OCI-LY1 (cell line): ENCODE measurements around the gene GTF2E1.

ENCODE experiments used
- EZH2 ChIP-seq: fragments of 200-600 bp; sonication (generic), shearing (Covaris generic); IDR thresholded peaks from 2 replicates; pipeline ENCODE4 v1.8.0; 2017; ENCODE audit warnings: borderline replicate concordance, mixed run types, mild to moderate bottlenecking, antibody characterized with exemption, low read length, moderate library complexity, mixed read lengths
- TF ChIP-seq, protein P1 (sequence below): fragments of 200-600 bp; sonication (generic), shearing (Covaris generic); IDR thresholded peaks from 2 replicates; pipeline ENCODE4 v1.5.1; 2017; ENCODE audit warnings: mild to moderate bottlenecking, antibody characterized with exemption, low read length, moderate library complexity, mixed read lengths

DNA sequence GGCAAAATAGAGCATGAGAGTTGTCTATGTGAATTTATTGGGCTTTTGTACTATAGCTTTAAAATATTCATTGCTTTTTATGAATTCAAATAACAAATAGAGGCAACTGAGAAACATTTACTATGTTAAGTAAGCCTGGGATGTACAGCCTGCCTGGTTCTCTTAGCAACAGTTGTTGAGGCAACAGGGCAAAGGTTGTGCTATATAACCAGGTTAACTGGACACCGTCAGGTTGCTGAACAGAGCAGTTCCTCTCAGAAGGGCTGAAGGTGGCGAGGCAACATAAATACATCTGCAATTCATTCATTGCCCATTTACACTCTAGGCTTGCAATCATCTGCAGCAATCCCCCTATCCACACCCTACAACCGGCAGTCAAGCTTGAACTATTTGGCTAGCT is 78.2 kb downstream of the GTF2E1 start:
- TF ChIP-seq, protein P1, sequence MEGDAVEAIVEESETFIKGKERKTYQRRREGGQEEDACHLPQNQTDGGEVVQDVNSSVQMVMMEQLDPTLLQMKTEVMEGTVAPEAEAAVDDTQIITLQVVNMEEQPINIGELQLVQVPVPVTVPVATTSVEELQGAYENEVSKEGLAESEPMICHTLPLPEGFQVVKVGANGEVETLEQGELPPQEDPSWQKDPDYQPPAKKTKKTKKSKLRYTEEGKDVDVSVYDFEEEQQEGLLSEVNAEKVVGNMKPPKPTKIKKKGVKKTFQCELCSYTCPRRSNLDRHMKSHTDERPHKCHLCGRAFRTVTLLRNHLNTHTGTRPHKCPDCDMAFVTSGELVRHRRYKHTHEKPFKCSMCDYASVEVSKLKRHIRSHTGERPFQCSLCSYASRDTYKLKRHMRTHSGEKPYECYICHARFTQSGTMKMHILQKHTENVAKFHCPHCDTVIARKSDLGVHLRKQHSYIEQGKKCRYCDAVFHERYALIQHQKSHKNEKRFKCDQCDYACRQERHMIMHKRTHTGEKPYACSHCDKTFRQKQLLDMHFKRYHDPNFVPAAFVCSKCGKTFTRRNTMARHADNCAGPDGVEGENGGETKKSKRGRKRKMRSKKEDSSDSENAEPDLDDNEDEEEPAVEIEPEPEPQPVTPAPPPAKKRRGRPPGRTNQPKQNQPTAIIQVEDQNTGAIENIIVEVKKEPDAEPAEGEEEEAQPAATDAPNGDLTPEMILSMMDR: no peak
- no peak for TF ChIP-seq EZH2
